H1 (cell line): ENCODE results near the gene MAPK8IP3. TPM values are rescaled to one million over a fixed set of nuclear protein-coding genes. Genes with fewer than 3 reads are reported as not detected.

Experiments
- CTCF ChIA-PET: fragments of 300-600 bp; sonication (Branson Sonifier 250); formaldehyde crosslinking; loops from one replicate; lab custom pipeline; 2021; ENCODE audit not compliant: partially characterized antibody; lab: Charles Lee
- POLR2A ChIA-PET: fragments of 300-600 bp; sonication (Branson Sonifier 250); formaldehyde crosslinking; loops from one replicate; lab custom pipeline; 2021; ENCODE audit warnings: inconsistent platforms; ENCODE audit not compliant: partially characterized antibody; lab: Charles Lee
- DNase-seq, 2 experiments: peaks; one replicate each; pipeline versions ENCODE4 v3.0.0 to v3.0.0-alpha.2; 2010 to 2022; ENCODE audit warnings: low spot score in 2 of 2, low read depth in 1 of 2, mixed read lengths in 1 of 2
- FAIRE-seq: peaks from 2 replicates; lab custom pipeline; 2011; peaks lifted over from hg19 to GRCh38; lab: Jason Lieb, UNC
- H2AFZ ChIP-seq: 2 replicates; pipeline ENCODE4 v1.8.1; 2012; ENCODE audit warnings: low read length, inconsistent platforms
- H2AK5ac ChIP-seq: 2 replicates; pipeline ENCODE4 v1.6.1; 2013; ENCODE audit warnings: low read depth, low read length
- H2BK120ac ChIP-seq: replicated peaks from 2 replicates; pipeline ENCODE3; 2013; ENCODE audit warnings: low read depth, low read length, inconsistent platforms
- H2BK12ac ChIP-seq: 2 replicates; pipeline ENCODE4 v1.6.1; 2013; ENCODE audit warnings: low read depth, low read length
- H2BK15ac ChIP-seq: 2 replicates; pipeline ENCODE4 v1.6.1; 2013; ENCODE audit warnings: low read length
- H2BK20ac ChIP-seq: 2 replicates; pipeline ENCODE4 v1.6.1; 2013; ENCODE audit warnings: low read length
- H2BK5ac ChIP-seq: 2 replicates; pipeline ENCODE4 v1.6.1; 2013; ENCODE audit warnings: low read depth, low read length
- H3K14ac ChIP-seq: 2 replicates; pipeline ENCODE4 v1.6.1; 2013; ENCODE audit warnings: inconsistent platforms; ENCODE audit not compliant: insufficient read length
- H3K18ac ChIP-seq: 2 replicates; pipeline ENCODE4 v1.6.1; 2013; ENCODE audit warnings: low read length; ENCODE audit errors: extremely low read depth
- H3K23ac ChIP-seq: 2 replicates; pipeline ENCODE4 v1.6.1; 2013; ENCODE audit warnings: inconsistent platforms; ENCODE audit not compliant: insufficient read length
- H3K23me2 ChIP-seq: 2 replicates; pipeline ENCODE4 v1.6.1; 2013; ENCODE audit warnings: low read depth, low read length
- H3K27ac ChIP-seq: 2 replicates; pipeline ENCODE4 v1.6.1; 2011; ENCODE audit warnings: low read depth, low read length, inconsistent platforms
- H3K27me3 ChIP-seq, 4 experiments: replicated peaks in 1 of 4; 1 replicate in 1 of 4; 2 replicates in 3 of 4; pipeline versions ENCODE4 v1.6.1 to v1.8.1; 2011 to 2013; ENCODE audit warnings: low read length in 3 of 4, mild to moderate bottlenecking in 3 of 4, inconsistent platforms in 2 of 4, mixed read lengths in 2 of 4, moderate library complexity in 1 of 4; ENCODE audit not compliant: control insufficient read depth in 3 of 4, insufficient read depth in 3 of 4; ENCODE audit errors: extremely low read depth in 1 of 4
- H3K36me3 ChIP-seq, 4 experiments: 2 replicates each; pipeline versions ENCODE4 v1.6.1 to v1.8.1; 2011 to 2013; ENCODE audit warnings: mild to moderate bottlenecking in 4 of 4, low read length in 3 of 4, moderate library complexity in 2 of 4, control low read depth in 1 of 4, inconsistent platforms in 1 of 4; ENCODE audit not compliant: insufficient read depth in 4 of 4, control insufficient read depth in 2 of 4
- H3K4ac ChIP-seq: replicated peaks from 2 replicates; pipeline ENCODE3; 2013; ENCODE audit warnings: low read length, low read depth, mixed read lengths, inconsistent platforms; ENCODE audit not compliant: insufficient read length
- H3K4me1 ChIP-seq, 4 experiments: replicated peaks in 1 of 4; 1 replicate in 1 of 4; 2 replicates in 3 of 4; pipeline versions ENCODE4 v1.6.1 to v1.8.1; 2011 to 2013; ENCODE audit warnings: low read length in 3 of 4, inconsistent platforms in 2 of 4, mixed read lengths in 1 of 4; ENCODE audit not compliant: insufficient read depth in 4 of 4, control insufficient read depth in 3 of 4
- H3K4me2 ChIP-seq, 2 experiments: 2 replicates each; pipeline versions ENCODE4 v1.6.1 to v1.8.1; 2011 to 2013; ENCODE audit warnings: low read depth in 2 of 2, low read length in 2 of 2, control low read depth in 1 of 2, inconsistent platforms in 1 of 2, mild to moderate bottlenecking in 1 of 2; ENCODE audit not compliant: insufficient read depth in 1 of 2
- H3K4me3 ChIP-seq, 4 experiments: fragments of 200-600, 300-600 bp in 1 of 4; sonication (generic), shearing (Covaris generic), sonication (Bioruptor Twin) in 1 of 4; 2 replicates each; pipeline versions ENCODE4 v1.5.1 to v1.8.1; 2011 to 2016; ENCODE audit warnings: low read length in 4 of 4, low read depth in 3 of 4, control low read depth in 2 of 4, inconsistent platforms in 2 of 4, mild to moderate bottlenecking in 2 of 4, mixed read lengths in 1 of 4, moderate library complexity in 1 of 4; ENCODE audit not compliant: insufficient read depth in 2 of 4; ENCODE audit errors: extremely low read depth in 1 of 4
- H3K56ac ChIP-seq: replicated peaks from 2 replicates; pipeline ENCODE3; 2013; ENCODE audit warnings: low read depth, mild to moderate bottlenecking, mixed read lengths, low read length, inconsistent platforms; ENCODE audit not compliant: insufficient read length
- H3K79me1 ChIP-seq: 2 replicates; pipeline ENCODE4 v1.6.1; 2013; ENCODE audit warnings: low read depth, low read length, control low read depth
- H3K79me2 ChIP-seq, 2 experiments: 2 replicates each; pipeline versions ENCODE4 v1.6.1 to v1.8.1; 2012 to 2013; ENCODE audit warnings: low read length in 2 of 2, mild to moderate bottlenecking in 2 of 2, inconsistent platforms in 1 of 2; ENCODE audit not compliant: insufficient read depth in 2 of 2, control insufficient read depth in 1 of 2
- H3K9ac ChIP-seq, 4 experiments: replicated peaks in 1 of 4; 1 replicate in 1 of 4; 2 replicates in 3 of 4; pipeline versions ENCODE4 v1.6.1 to v1.8.1; 2011 to 2013; ENCODE audit warnings: low read depth in 3 of 4, low read length in 3 of 4, control low read depth in 2 of 4, mild to moderate bottlenecking in 2 of 4, moderate library complexity in 2 of 4, inconsistent platforms in 1 of 4; ENCODE audit errors: extremely low read depth in 1 of 4
- H3K9me3 ChIP-seq, 2 experiments: 2 replicates each; pipeline versions ENCODE4 v1.6.1 to v1.8.1; 2012 to 2013; ENCODE audit warnings: mild to moderate bottlenecking in 2 of 2, moderate library complexity in 2 of 2, control low read depth in 1 of 2, inconsistent platforms in 1 of 2, low read depth in 1 of 2, low read length in 1 of 2, mixed read lengths in 1 of 2; ENCODE audit not compliant: insufficient read depth in 2 of 2
- H4K20me1 ChIP-seq, 2 experiments: replicated peaks in 1 of 2; 2 replicates each; pipeline versions ENCODE3 to v1.8.1; 2011 to 2013; ENCODE audit warnings: inconsistent platforms in 2 of 2, low read length in 2 of 2, mild to moderate bottlenecking in 1 of 2; ENCODE audit not compliant: insufficient read depth in 2 of 2, control insufficient read depth in 1 of 2
- H4K5ac ChIP-seq: 2 replicates; pipeline ENCODE4 v1.6.1; 2013; ENCODE audit warnings: low read length, low read depth, mixed read lengths, inconsistent platforms; ENCODE audit not compliant: insufficient read length
- H4K8ac ChIP-seq: 2 replicates; pipeline ENCODE4 v1.8.0; 2013; ENCODE audit warnings: mild to moderate bottlenecking, moderate library complexity, low read length, inconsistent platforms; ENCODE audit not compliant: insufficient read depth; ENCODE audit errors: extremely low read depth
- H4K91ac ChIP-seq: replicated peaks from 2 replicates; pipeline ENCODE3; 2013; ENCODE audit warnings: low read length, mixed read lengths, inconsistent platforms; ENCODE audit not compliant: insufficient read length
- CBX5 ChIP-seq: fragments of 300-800, 300-1000 bp; sonication (generic); IDR thresholded peaks from 2 replicates; pipeline ENCODE4 v1.7.1; 2016; ENCODE audit warnings: antibody characterized with exemption, low read length, low read depth
- CBX8 ChIP-seq: fragments of 300-800, 300-1000 bp; sonication (generic); IDR thresholded peaks from 2 replicates; pipeline ENCODE4 v1.7.1; 2016; ENCODE audit warnings: low read depth, low read length, borderline replicate concordance
- CREB1 ChIP-seq: IDR thresholded peaks from 2 replicates; pipeline ENCODE4 v1.6.1; 2012; ENCODE audit warnings: inconsistent platforms
- CTBP2 ChIP-seq: IDR thresholded peaks from 2 replicates; pipeline ENCODE4 v1.7.0; 2011; ENCODE audit warnings: borderline replicate concordance, mild to moderate bottlenecking, moderate library complexity, mixed read lengths, low read length; ENCODE audit not compliant: insufficient read depth, insufficient read length
- GTF2F1 ChIP-seq: IDR thresholded peaks from 2 replicates; pipeline ENCODE4 v1.6.1; 2012; ENCODE audit warnings: low read depth, low read length, improper control_type of control experiment, borderline replicate concordance
- HDAC2 ChIP-seq, 2 experiments: fragments of 300-600 bp in 1 of 2; sonication (generic) in 1 of 2; IDR thresholded peaks; 2 replicates each; pipeline ENCODE4 v1.6.1; 2011 to 2012; ENCODE audit warnings: low read depth in 2 of 2, low read length in 2 of 2, mild to moderate bottlenecking in 2 of 2, moderate library complexity in 2 of 2, borderline replicate concordance in 1 of 2, inconsistent platforms in 1 of 2
- KDM4A ChIP-seq: IDR thresholded peaks from one replicate; pipeline ENCODE4 v1.7.1; 2012; ENCODE audit warnings: low read depth, mild to moderate bottlenecking, moderate library complexity, low read length, inconsistent platforms; ENCODE audit not compliant: severe bottlenecking
- MAFK ChIP-seq: IDR thresholded peaks from 2 replicates; pipeline ENCODE4 v1.6.1; 2012; ENCODE audit warnings: low read depth, mild to moderate bottlenecking, improper control_type of control experiment, low read length
- TAF1 ChIP-seq: IDR thresholded peaks from 2 replicates; pipeline ENCODE4 v1.6.1; 2011; ENCODE audit warnings: mild to moderate bottlenecking, low read depth, low read length
- WGBS, 2 experiments: shearing (Covaris generic) in 1 of 2; methylation state at CpG; one replicate each; pipeline versions ENCODE4 v1.1.6 to v1.1.7; 2013 to 2015; ENCODE audit warnings: low lambda C conversion rate in 2 of 2, mixed read lengths in 2 of 2, inconsistent platforms in 1 of 2, low coverage in 1 of 2, missing lambda C conversion rate in 1 of 2; ENCODE audit not compliant: insufficient replicate concordance in 2 of 2, insufficient coverage in 1 of 2, insufficient read length in 1 of 2; ENCODE audit errors: extremely low coverage in 1 of 2, missing lambda C conversion rate in 1 of 2; 5-methylcytosine and 5-hydroxymethylcytosine counted together
- polyA plus RNA-seq, 7 experiments: library from polyadenylated mRNA; depleted of rRNA in 3 of 7; stranded (reverse) in 5 of 7; unstranded in 2 of 7; fragments of >200 nt in 5 of 7; fragments of 200-250 nt in 2 of 7; gene quantifications; 1 replicate in 5 of 7; 2 replicates in 1 of 7; 4 replicates in 1 of 7; pipeline versions ENCODE4 v1.2.1 to v1.2.3, GENCODE V29; 2011 to 2013; ENCODE audit warnings: missing spikeins in 2 of 7, mixed read lengths in 2 of 7
- total RNA-seq: library from RNA; stranded (reverse); fragmentation: NEBNext Ultra II Directional; extraction: Animal tissue kit (Norgen Biotek cat#: 25700); gene quantifications from 2 replicates; pipeline ENCODE4 v1.2.1, GENCODE V29; 2021
- TF ChIP-seq, protein P1 (sequence below): IDR thresholded peaks from 2 replicates; pipeline ENCODE4 v1.6.1; 2011; ENCODE audit warnings: low read length, improper control_type of control experiment
- TF ChIP-seq, protein P2 (sequence below): IDR thresholded peaks from 2 replicates; pipeline ENCODE4 v1.6.1; 2012; ENCODE audit warnings: low read length, inconsistent platforms

MAPK8IP3 gene
- total and polyA plus RNA-seq, 2 of the 8 experiments (the other 6 are each of a cell fraction or from before 2014, with no cell fraction given) = 16.9 to 43.4 TPM

DNA sequence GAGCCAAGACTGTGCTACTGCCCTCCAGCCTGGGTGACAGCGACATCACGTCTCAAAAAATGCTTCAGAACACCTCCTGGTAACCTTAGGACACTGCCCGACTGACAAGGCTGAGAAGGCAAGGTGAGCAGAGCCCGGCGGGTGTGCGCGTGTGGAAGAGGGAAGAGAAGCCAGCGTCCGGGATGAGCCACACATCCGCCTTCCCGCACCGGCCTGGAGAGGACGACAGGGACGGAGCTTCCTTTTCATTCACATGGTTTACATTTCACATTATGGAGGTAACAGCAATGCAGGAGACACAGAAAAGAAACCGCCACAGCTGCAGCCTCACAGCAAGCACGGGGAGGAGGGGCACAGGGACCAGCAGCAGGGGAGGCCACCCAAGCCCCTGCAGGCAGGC is 104.1 kb downstream of the MAPK8IP3 start:
- Histone ChIP-seq H3K27me3 (no peaks in the 10 kb centered on the region), H3K36me3 (no peaks in the 10 kb centered on the region; a peak in 1 of 8 replicates), H3K56ac (no peak overlapping the region), H3K79me2 (no peaks in the 10 kb centered on the region), H3K4me2 (no peak overlapping the region), H4K91ac (no peak overlapping the region), H2BK12ac (no peak overlapping the region), H3K79me1 (no peaks in the 10 kb centered on the region), H3K4me3 (no peak overlapping the region), H3K4me1 (no peaks in the 10 kb centered on the region; a peak in 2 of 7 replicates), H3K23me2 (no peaks in the 10 kb centered on the region), H4K8ac (no peak overlapping the region), H4K20me1 (peaks cover 0 to 2% of the 10 kb centered on the region in 2 experiments), H3K18ac (no peak overlapping the region), H3K27ac (no peak overlapping the region), H3K14ac (no peak overlapping the region), H2BK15ac (no peak overlapping the region), H2BK120ac (no peak overlapping the region), H2AK5ac (no peak overlapping the region), H2BK20ac (no peak overlapping the region), H3K9ac (no peak overlapping the region), H3K23ac (no peak overlapping the region), H2BK5ac (no peak overlapping the region), H3K9me3 (peaks cover 2 to 3% of the 10 kb centered on the region in 2 experiments; a peak in 1 of 4 replicates), H3K4ac (no peak overlapping the region), H4K5ac (no peak overlapping the region), H2AFZ (no peak overlapping the region)
- DNase-seq (no peak), FAIRE-seq (no peak)
- CTCF ChIA-PET = interaction anchor here (1.0 to 2.0 kb wide), 7 partner anchors 9 to 77 kb away, joined by 3 to 7 read pairs (median 5); partner anchors contain the start of genes IGFALS, NUBP2 and SPSB3
- WGBS, 2 experiments = 89% methylated on average over 16 of the region's 16 CpGs; no CpG with 5 or more reads in 1 of the 2 experiments
- POLR2A ChIA-PET = interaction anchor here (1.4 kb wide), 1 partner anchor 151 kb away, joined by 4 read pairs; no protein-coding TSS in a partner anchor
- TF ChIP-seq CBX8 = no peak
- TF ChIP-seq CTBP2 = no peak
- no peak for TF ChIP-seq CBX5
- no peak for TF ChIP-seq TAF1
- no peak for TF ChIP-seq GTF2F1
- no peak for TF ChIP-seq MAFK
- no peak for TF ChIP-seq CREB1
- no peak for TF ChIP-seq HDAC2 (IDR thresholded peaks at IDR 0.05; ENCODE audit: borderline replicate concordance in 1 of 2, low read depth in 2 of 2, low read length in 2 of 2)
- TF ChIP-seq, protein P1, sequence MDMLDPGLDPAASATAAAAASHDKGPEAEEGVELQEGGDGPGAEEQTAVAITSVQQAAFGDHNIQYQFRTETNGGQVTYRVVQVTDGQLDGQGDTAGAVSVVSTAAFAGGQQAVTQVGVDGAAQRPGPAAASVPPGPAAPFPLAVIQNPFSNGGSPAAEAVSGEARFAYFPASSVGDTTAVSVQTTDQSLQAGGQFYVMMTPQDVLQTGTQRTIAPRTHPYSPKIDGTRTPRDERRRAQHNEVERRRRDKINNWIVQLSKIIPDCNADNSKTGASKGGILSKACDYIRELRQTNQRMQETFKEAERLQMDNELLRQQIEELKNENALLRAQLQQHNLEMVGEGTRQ = no peak
- TF ChIP-seq, protein P2, sequence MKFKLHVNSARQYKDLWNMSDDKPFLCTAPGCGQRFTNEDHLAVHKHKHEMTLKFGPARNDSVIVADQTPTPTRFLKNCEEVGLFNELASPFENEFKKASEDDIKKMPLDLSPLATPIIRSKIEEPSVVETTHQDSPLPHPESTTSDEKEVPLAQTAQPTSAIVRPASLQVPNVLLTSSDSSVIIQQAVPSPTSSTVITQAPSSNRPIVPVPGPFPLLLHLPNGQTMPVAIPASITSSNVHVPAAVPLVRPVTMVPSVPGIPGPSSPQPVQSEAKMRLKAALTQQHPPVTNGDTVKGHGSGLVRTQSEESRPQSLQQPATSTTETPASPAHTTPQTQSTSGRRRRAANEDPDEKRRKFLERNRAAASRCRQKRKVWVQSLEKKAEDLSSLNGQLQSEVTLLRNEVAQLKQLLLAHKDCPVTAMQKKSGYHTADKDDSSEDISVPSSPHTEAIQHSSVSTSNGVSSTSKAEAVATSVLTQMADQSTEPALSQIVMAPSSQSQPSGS = no peak
- TF ChIP-seq KDM4A = no peak
